Nephron (organoid): ENCODE results near the gene PLCB4.

ENCODE experiments used
- H3K27ac Mint-ChIP-seq, 3 experiments: 2 replicates each; pipeline ENCODE4 v1.8.0; 2020; ENCODE audit warnings: mixed read lengths in 3 of 3, mild to moderate bottlenecking in 2 of 3, moderate library complexity in 1 of 3
- H3K27me3 Mint-ChIP-seq: 2 replicates; pipeline ENCODE4 v1.8.0; 2021; ENCODE audit warnings: low read depth, mild to moderate bottlenecking, moderate library complexity, mixed read lengths
- H3K36me3 Mint-ChIP-seq: 2 replicates; pipeline ENCODE4 v1.8.0; 2020; ENCODE audit warnings: low read depth, mixed read lengths
- H3K4me1 Mint-ChIP-seq: 2 replicates; pipeline ENCODE4 v1.8.0; 2020; ENCODE audit warnings: mixed read lengths
- H3K4me3 Mint-ChIP-seq, 3 experiments: 2 replicates each; pipeline ENCODE4 v1.8.0; 2020; ENCODE audit warnings: mild to moderate bottlenecking in 3 of 3, mixed read lengths in 3 of 3, moderate library complexity in 2 of 3
- H3K9me3 Mint-ChIP-seq: 2 replicates; pipeline ENCODE4 v1.8.0; 2020; ENCODE audit warnings: mixed read lengths
- CTCF ChIP-seq, 3 experiments: fragments of 200-600 bp; sonication (generic); IDR thresholded peaks; one replicate each; pipeline ENCODE4 v1.5.0; 2021; ENCODE audit warnings: antibody characterized with exemption in 3 of 3; ENCODE audit not compliant: unreplicated experiment in 3 of 3

The PLCB4 gene

GRCh38 chr20:9253006-9253539, 184.2 kb downstream of the PLCB4 start:
- Mint-ChIP-seq H3K4me3 (no peak overlapping the region), H3K36me3 (no peaks in the 10 kb centered on the region)

DNA sequence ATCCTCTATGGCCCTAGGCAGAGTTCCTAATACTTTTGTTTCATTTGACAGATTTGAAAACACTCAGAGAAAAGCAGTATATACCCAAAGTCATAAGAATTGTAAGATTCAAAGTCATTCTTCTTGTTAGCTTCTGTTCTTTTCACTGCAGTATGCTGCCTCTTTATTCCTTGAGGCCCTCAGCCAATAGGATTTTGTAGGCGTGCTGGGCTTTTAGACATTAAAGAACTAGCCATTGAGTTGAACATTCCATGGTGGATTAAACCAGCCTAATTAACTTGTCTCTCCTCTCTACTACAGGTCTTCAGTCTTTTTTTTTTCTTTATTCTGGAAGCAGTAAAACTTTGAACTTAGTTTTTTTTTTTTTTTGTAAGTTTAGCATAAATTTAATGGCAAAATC, 186.3 kb downstream of the PLCB4 start:
- Mint-ChIP-seq H3K36me3 (no peaks in the 10 kb centered on the region), H3K27ac (no peak overlapping the region), H3K4me3 (no peak overlapping the region), H3K9me3 (no peaks in the 10 kb centered on the region), H3K4me1 (no peaks in the 10 kb centered on the region), H3K27me3 (no peaks in the 10 kb centered on the region)
- TF ChIP-seq CTCF (IDR thresholded peaks at IDR 0.05; ENCODE audit: unreplicated experiment in 3 of 3), result no peak

More at GRCh38 chr20:9253006-9253539, 184.2 kb downstream of the PLCB4 start:
- no peaks in the 10 kb centered on the region for H3K27me3 Mint-ChIP-seq
- no peaks in the 10 kb centered on the region for H3K4me1 Mint-ChIP-seq
- no peaks in the 10 kb centered on the region for H3K9me3 Mint-ChIP-seq
- no peak for TF ChIP-seq CTCF (IDR thresholded peaks at IDR 0.05; ENCODE audit: unreplicated experiment in 3 of 3)
- H3K27ac Mint-ChIP-seq, result no peak overlapping the region

DNA sequence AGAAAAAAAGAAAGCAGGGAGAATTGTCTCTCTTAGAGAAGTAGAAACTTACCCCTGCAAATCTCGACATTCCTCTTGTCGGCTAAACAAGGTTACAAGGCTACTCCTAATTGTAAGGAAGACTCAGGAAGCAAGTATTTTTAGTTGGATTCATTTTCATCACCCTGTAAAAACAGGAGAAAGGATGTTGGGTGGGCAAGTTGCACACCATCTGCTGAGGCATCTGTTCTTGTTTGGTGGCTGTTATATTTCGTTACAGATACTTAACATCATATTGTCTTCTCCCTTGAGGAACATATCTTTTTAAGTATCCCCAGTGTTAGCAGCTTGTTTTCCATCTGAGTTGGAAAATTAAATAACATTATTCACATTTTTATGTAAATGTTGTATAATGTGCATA, 187.5 kb downstream of the PLCB4 start:
- no peaks in the 10 kb centered on the region for H3K36me3 Mint-ChIP-seq
- H3K27ac Mint-ChIP-seq, result no peak overlapping the region
- H3K9me3 Mint-ChIP-seq, result no peaks in the 10 kb centered on the region
- no peak for TF ChIP-seq CTCF (IDR thresholded peaks at IDR 0.05; ENCODE audit: unreplicated experiment in 3 of 3)
- no peak overlapping the region for H3K4me3 Mint-ChIP-seq
- no peaks in the 10 kb centered on the region for H3K4me1 Mint-ChIP-seq
- no peaks in the 10 kb centered on the region for H3K27me3 Mint-ChIP-seq

DNA sequence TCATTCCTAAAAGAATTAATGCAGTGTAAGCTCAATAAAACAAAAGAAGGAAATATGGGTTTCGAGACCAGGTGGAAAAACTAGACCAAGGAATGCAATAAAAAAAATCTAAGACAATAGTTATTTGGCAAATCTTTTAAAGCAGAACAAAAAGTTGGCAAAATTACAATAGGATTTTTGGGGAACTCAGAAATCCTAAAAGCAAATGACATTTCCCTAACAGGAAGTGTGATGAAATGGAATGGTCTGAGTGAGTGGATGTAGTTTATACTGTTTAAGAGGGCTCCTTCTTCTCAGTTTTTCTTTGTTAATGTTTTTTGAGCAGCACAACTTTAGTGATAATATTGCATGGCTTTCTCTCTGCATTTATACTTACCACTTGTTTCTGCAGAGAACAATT, 190.0 kb downstream of the PLCB4 start:
- Mint-ChIP-seq H3K27ac (no peak overlapping the region), H3K4me1 (peaks cover 15% of the 10 kb centered on the region), H3K4me3 (no peak overlapping the region), H3K36me3 (no peaks in the 10 kb centered on the region), H3K27me3 (no peaks in the 10 kb centered on the region), H3K9me3 (no peaks in the 10 kb centered on the region)
- no peak for TF ChIP-seq CTCF (IDR thresholded peaks at IDR 0.05; ENCODE audit: unreplicated experiment in 3 of 3)

DNA sequence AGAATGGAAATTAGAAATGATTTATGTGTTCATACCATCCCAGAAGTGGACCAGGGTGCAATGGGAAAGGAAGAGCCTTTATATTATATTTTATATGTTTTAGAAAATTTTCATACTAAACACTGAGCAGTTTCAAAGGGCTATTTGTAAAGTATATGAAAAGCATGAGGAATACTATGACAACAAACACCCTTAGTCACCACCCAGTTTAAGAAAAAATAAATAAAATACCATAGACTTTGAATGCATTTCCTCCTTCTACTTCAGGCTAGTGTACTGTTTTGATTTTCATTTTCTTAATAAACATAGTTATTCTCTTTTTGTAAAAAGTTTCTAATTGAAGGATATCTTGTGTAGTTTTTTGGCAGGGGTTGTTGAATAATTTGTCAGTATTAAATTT, 191.1 kb downstream of the PLCB4 start:
- Mint-ChIP-seq H3K4me1 (peaks cover 15% of the 10 kb centered on the region), H3K36me3 (no peaks in the 10 kb centered on the region), H3K27ac (no peak overlapping the region), H3K4me3 (no peak overlapping the region), H3K27me3 (no peaks in the 10 kb centered on the region), H3K9me3 (no peaks in the 10 kb centered on the region)
- no peak for TF ChIP-seq CTCF (IDR thresholded peaks at IDR 0.05; ENCODE audit: unreplicated experiment in 3 of 3)

- Mint-ChIP-seq H3K9me3 (no peaks in the 10 kb centered on the region), H3K4me1 (peaks cover 15% of the 10 kb centered on the region), H3K27me3 (no peaks in the 10 kb centered on the region), H3K36me3 (no peaks in the 10 kb centered on the region), H3K4me3 (no peak overlapping the region), H3K27ac (no peak overlapping the region)
- no peak for TF ChIP-seq CTCF (IDR thresholded peaks at IDR 0.05; ENCODE audit: unreplicated experiment in 3 of 3)
These were observed 192.9 kb downstream of the PLCB4 start for GRCh38 chr20:9261781-9262180.
